ENCODE data around the gene CATSPERD.

The CATSPERD gene

GRCh38 chr19:5787409-5788182 is 67.2 kb downstream of the CATSPERD start:
- TF ChIP-seq TAF1 (IDR thresholded peaks at IDR 0.05; ENCODE audit: borderline replicate concordance, insufficient read depth, low read length) (no peak), POLR2AphosphoS5 (IDR thresholded peaks at IDR 0.05; ENCODE audit: low read depth, low read length) (no peak), SIN3A (IDR thresholded peaks at IDR 0.05; ENCODE audit: borderline replicate concordance, insufficient read depth, low read length) (no peak), FOXP2 (optimal IDR thresholded peaks at IDR 0.05; ENCODE audit: borderline replicate concordance, extremely low read depth, extremely low read length, insufficient read depth) (no peak)
- TF ChIP-seq, protein P1, sequence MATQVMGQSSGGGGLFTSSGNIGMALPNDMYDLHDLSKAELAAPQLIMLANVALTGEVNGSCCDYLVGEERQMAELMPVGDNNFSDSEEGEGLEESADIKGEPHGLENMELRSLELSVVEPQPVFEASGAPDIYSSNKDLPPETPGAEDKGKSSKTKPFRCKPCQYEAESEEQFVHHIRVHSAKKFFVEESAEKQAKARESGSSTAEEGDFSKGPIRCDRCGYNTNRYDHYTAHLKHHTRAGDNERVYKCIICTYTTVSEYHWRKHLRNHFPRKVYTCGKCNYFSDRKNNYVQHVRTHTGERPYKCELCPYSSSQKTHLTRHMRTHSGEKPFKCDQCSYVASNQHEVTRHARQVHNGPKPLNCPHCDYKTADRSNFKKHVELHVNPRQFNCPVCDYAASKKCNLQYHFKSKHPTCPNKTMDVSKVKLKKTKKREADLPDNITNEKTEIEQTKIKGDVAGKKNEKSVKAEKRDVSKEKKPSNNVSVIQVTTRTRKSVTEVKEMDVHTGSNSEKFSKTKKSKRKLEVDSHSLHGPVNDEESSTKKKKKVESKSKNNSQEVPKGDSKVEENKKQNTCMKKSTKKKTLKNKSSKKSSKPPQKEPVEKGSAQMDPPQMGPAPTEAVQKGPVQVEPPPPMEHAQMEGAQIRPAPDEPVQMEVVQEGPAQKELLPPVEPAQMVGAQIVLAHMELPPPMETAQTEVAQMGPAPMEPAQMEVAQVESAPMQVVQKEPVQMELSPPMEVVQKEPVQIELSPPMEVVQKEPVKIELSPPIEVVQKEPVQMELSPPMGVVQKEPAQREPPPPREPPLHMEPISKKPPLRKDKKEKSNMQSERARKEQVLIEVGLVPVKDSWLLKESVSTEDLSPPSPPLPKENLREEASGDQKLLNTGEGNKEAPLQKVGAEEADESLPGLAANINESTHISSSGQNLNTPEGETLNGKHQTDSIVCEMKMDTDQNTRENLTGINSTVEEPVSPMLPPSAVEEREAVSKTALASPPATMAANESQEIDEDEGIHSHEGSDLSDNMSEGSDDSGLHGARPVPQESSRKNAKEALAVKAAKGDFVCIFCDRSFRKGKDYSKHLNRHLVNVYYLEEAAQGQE (IDR thresholded peaks at IDR 0.05; ENCODE audit: insufficient read depth in 1 of 2, low read depth in 2 of 2, low read length in 2 of 2): no peak

DNA sequence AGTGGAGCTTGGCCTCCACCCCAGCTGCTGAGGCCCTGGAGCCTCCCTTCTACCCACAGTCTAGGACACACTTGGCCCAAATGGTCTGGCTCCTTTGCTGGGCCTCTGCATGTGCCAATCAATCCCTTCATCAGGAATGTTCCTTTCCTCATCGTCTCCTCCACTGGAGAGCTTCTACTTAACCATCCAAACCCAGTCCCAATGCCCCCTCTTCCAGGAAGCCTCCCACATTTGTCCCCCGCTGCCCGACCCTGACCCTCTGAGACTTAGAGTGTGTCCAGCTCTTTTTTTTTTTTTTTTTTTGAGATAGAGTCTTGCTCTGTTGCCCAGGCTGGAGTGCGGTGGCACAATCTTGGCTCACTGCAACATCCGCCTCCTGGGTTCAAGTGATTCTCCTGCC is 68.0 kb downstream of the CATSPERD start:
- TF ChIP-seq SIN3A (IDR thresholded peaks at IDR 0.05; ENCODE audit: borderline replicate concordance, insufficient read depth, low read length) (no peak), POLR2AphosphoS5 (IDR thresholded peaks at IDR 0.05; ENCODE audit: low read depth, low read length) (no peak), FOXP2 (optimal IDR thresholded peaks at IDR 0.05; ENCODE audit: borderline replicate concordance, extremely low read depth, extremely low read length, insufficient read depth) (no peak), TAF1 (IDR thresholded peaks at IDR 0.05; ENCODE audit: borderline replicate concordance, insufficient read depth, low read length) (no peak)
- TF ChIP-seq, protein P1 (IDR thresholded peaks at IDR 0.05; ENCODE audit: insufficient read depth in 1 of 2, low read depth in 2 of 2, low read length in 2 of 2): no peak

DNA sequence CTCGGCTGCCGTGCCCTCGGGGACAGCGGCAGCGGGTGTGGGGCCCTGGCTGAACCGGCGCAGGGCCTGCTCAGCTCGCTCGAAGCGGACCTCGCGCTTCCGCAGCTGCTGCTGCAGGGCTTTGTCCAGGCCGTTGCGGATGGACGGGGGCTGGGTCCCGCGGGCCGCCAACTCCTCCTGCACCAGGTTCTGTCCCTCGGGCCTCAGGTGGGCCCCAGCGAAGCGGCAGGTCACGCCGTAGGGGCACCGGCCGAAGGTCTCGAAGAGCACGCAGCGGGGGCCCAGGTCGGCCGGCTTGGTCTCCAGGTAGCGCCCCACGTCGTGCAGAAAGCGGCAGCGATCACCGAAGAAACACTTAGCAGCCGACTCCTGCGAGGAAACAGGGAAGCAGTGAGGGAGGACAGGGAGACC is 68.9 kb downstream of the CATSPERD start:
- TF ChIP-seq, protein P1 (IDR thresholded peaks at IDR 0.05; ENCODE audit: insufficient read depth in 1 of 2, low read depth in 2 of 2, low read length in 2 of 2): no peak
- TF ChIP-seq SIN3A (IDR thresholded peaks at IDR 0.05; ENCODE audit: borderline replicate concordance, insufficient read depth, low read length) (no peak), TAF1 (IDR thresholded peaks at IDR 0.05; ENCODE audit: borderline replicate concordance, insufficient read depth, low read length) (no peak), FOXP2 (optimal IDR thresholded peaks at IDR 0.05; ENCODE audit: borderline replicate concordance, extremely low read depth, extremely low read length, insufficient read depth) (no peak), POLR2AphosphoS5 (IDR thresholded peaks at IDR 0.05; ENCODE audit: low read depth, low read length) (no peak)

DNA sequence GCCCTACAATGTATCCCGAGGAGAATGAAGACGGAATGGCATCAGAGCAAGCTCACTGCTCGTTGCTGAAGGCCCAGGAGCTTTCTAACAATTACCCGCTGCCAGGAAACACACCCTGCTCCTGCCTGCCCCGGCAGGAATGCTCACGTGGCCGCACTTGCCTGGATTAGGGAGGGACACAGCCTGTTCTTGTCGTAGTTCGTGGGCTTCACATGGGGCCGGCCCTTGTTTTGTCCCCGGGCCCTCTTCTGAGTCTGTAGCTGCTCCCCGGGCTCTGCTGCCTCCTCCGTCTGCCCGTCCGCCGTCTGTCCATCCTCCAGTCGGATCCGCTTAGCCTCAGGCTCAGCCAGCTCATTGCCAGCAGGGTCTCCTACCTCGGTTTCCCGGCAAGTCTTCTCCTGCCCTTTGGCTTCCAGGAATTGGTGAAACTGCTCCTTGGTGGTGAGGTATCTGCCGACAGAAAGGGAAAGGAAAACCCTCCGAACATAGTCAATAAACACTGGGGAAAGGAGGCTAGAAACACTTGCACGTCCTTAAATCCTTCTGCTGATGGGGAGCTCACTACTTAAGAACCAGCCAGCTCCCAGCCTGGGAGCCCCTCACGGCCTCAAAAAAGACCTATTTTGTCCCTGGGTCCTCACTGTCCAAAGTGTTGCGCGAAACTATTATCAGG is 69.6 kb downstream of the CATSPERD start:
- TF ChIP-seq SIN3A (IDR thresholded peaks at IDR 0.05; ENCODE audit: borderline replicate concordance, insufficient read depth, low read length) (no peak), POLR2AphosphoS5 (IDR thresholded peaks at IDR 0.05; ENCODE audit: low read depth, low read length) (no peak), TAF1 (IDR thresholded peaks at IDR 0.05; ENCODE audit: borderline replicate concordance, insufficient read depth, low read length) (no peak)

- TF ChIP-seq FOXP2 (optimal IDR thresholded peaks at IDR 0.05; ENCODE audit: borderline replicate concordance, extremely low read depth, extremely low read length, insufficient read depth) (peak; percentile 83), TAF1 (IDR thresholded peaks at IDR 0.05; ENCODE audit: borderline replicate concordance, insufficient read depth, low read length) (peak; percentile 66; the same call in 1 of the 2 replicates), SIN3A (IDR thresholded peaks at IDR 0.05; ENCODE audit: borderline replicate concordance, insufficient read depth, low read length) (0 out of 2 replicates have a peak, but pooled peaks have one; percentile 18), POLR2AphosphoS5 (IDR thresholded peaks at IDR 0.05; ENCODE audit: low read depth, low read length) (peak; percentile 93)
- TF ChIP-seq, protein P1 (IDR thresholded peaks at IDR 0.05; ENCODE audit: insufficient read depth in 1 of 2, low read depth in 2 of 2, low read length in 2 of 2): peak in 1 of 2 experiments; percentile 47; a peak in 1 of 4 replicates
Observed at GRCh38 chr19:5790559-5791520, 70.4 kb downstream of the CATSPERD start, which contains the start of gene DUS3L. DUS3L (minus strand) TSS chr19:5791163; CDS start chr19:5791141, 22 bp downstream.
